Testis (tissue), 2 donors: ENCODE results near the gene ABLIM3.

Experiments used
- CTCF ChIP-seq, 3 experiments: fragments of 450-650 bp in 2 of 3; fragments of 200-600 bp in 1 of 3; sonication (generic) in 1 of 3; IDR thresholded peaks; one replicate each; pipeline ENCODE4 v1.5.1; 2016 to 2019; ENCODE audit warnings: antibody characterized with exemption in 3 of 3, mild to moderate bottlenecking in 2 of 3, moderate library complexity in 1 of 3
- POLR2A ChIP-seq: fragments of 450-650 bp; IDR thresholded peaks from one replicate; pipeline ENCODE4 v1.6.1; 2017; ENCODE audit warnings: antibody characterized with exemption, mild to moderate bottlenecking, moderate library complexity

DNA sequence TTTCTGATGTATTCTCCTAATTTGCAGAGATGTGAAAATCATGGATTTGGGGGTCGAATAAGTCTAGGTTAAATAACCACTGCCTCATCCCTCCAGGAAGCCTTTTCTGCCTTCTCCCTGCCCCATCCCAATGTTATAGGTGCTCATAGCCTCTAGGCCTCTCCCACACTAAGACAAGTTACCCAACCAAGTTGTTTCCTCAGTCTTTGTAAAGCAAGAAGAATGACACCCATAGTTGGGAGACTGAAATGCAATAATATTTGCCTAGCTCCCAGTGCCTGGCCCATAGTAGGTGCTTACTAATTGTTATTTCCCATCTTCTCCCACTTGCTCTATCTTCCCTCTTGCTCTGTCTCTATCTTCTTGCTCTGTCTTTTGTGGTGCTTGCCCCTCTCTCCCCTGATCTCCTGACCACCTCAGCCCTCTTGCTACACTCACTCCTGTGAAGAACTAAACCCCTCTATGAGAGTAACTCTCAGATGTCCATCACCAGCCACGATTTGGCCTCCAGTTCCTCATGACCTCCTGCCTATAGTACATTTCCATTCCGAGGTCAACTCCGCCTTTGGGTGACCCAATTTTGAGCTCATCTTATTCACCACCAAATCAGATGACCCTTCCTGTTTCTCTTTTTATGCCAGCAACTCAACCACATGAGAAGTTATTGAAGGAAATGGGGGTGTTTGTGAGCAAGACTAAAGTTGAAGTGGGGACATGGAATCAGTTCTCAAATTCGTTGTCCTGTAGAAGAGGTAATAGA is 137.3 kb downstream of the ABLIM3 start:
- TF ChIP-seq CTCF (IDR thresholded peaks at IDR 0.05) (no peak), POLR2A (no peak)
